Ishikawa (cell line): ENCODE results near the gene RNF224.

Experiments used
- CEBPB ChIP-seq: IDR thresholded peaks from 2 replicates; pipeline ENCODE4 v1.6.1; 2012
- CREB1 ChIP-seq: IDR thresholded peaks from 2 replicates; pipeline ENCODE4 v1.6.1; 2012; ENCODE audit warnings: low read depth
- EGR1 ChIP-seq: IDR thresholded peaks from 2 replicates; pipeline ENCODE4 v1.6.1; 2012
- EP300 ChIP-seq: IDR thresholded peaks from 2 replicates; pipeline ENCODE4 v1.6.1; 2012; ENCODE audit warnings: borderline replicate concordance
- FOXM1 ChIP-seq: IDR thresholded peaks from 2 replicates; pipeline ENCODE4 v1.6.1; 2012; ENCODE audit warnings: low read depth, borderline replicate concordance
- NFIC ChIP-seq: IDR thresholded peaks from 2 replicates; pipeline ENCODE4 v1.6.1; 2012
- RAD21 ChIP-seq: IDR thresholded peaks from 2 replicates; pipeline ENCODE4 v1.6.1; 2012; ENCODE audit warnings: low read depth
- REST ChIP-seq: IDR thresholded peaks from 2 replicates; pipeline ENCODE4 v1.6.1; 2012; ENCODE audit warnings: low read depth, mild to moderate bottlenecking
- TAF1 ChIP-seq: IDR thresholded peaks from 2 replicates; pipeline ENCODE4 v1.6.1; 2012; ENCODE audit warnings: low read depth, mild to moderate bottlenecking
- TCF12 ChIP-seq: IDR thresholded peaks from 2 replicates; pipeline ENCODE4 v1.6.1; 2012; ENCODE audit warnings: low read depth
- TEAD4 ChIP-seq: IDR thresholded peaks from 2 replicates; pipeline ENCODE4 v1.6.1; 2012
- YY1 ChIP-seq: IDR thresholded peaks from 2 replicates; pipeline ENCODE4 v1.6.1; 2012; ENCODE audit warnings: low read depth
- ZBTB7A ChIP-seq: IDR thresholded peaks from 2 replicates; pipeline ENCODE4 v1.6.1; 2012; ENCODE audit warnings: low read depth
- TF ChIP-seq, protein P1 (sequence below): IDR thresholded peaks from 2 replicates; pipeline ENCODE4 v1.6.1; 2012
- TF ChIP-seq, protein P2 (sequence below): IDR thresholded peaks from 2 replicates; pipeline ENCODE4 v1.6.1; 2012

RNF224 gene

DNA sequence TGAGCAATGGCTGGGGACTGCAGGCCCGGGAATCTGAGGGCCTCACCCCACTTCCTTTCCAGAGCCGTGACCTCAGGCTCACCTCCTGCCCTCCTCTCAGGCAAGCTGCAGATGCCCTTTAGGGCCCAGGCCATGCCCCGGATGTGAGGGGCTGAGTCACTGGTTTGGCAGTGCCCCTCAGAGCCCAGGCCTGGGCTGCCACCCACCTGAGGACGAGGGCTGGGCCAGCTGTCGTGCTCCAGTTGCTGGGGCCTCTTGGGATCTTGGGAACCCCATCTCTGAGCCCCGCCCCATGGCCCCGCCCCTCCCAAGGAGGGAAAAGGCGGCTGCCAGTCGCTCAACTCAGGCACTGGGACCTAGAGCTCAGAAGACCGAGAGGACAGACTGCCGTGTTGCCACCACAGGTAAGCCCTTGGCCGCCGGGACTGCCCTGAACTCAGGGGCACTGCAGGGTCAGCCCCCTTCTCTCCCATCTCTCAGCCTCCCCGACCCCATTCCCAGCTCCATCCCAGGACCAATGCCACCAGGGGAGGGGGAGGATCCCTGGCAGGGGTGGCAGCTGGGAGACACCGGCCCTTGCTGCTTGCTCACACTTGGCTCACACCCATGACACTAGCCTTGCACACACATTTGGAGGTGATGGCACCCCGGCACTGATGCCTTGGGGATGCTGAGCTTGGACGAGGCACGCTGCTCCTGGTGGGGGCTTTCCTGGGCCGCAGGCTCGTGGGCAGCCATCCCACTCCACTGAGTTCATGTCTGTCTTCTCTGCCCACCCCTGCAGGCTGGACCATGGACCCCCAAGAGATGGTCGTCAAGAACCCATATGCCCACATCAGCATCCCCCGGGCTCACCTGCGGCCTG lies 2.2 kb upstream of the RNF224 start, which contains the start of gene CYSRT1:
Gene CYSRT1 (plus strand): TSS at position 345 of the 865 bp plus-strand sequence. CDS start 448 bp downstream, at position 793.
- TF ChIP-seq CEBPB (no peak), TAF1 (no peak), REST (no peak), EGR1 (no peak), TCF12 (no peak), YY1 (no peak), ZBTB7A (no peak), FOXM1 (no peak), RAD21 (no peak), NFIC (no peak), EP300 (no peak)
- TF ChIP-seq, protein P1, sequence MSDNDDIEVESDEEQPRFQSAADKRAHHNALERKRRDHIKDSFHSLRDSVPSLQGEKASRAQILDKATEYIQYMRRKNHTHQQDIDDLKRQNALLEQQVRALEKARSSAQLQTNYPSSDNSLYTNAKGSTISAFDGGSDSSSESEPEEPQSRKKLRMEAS, result no peak

DNA sequence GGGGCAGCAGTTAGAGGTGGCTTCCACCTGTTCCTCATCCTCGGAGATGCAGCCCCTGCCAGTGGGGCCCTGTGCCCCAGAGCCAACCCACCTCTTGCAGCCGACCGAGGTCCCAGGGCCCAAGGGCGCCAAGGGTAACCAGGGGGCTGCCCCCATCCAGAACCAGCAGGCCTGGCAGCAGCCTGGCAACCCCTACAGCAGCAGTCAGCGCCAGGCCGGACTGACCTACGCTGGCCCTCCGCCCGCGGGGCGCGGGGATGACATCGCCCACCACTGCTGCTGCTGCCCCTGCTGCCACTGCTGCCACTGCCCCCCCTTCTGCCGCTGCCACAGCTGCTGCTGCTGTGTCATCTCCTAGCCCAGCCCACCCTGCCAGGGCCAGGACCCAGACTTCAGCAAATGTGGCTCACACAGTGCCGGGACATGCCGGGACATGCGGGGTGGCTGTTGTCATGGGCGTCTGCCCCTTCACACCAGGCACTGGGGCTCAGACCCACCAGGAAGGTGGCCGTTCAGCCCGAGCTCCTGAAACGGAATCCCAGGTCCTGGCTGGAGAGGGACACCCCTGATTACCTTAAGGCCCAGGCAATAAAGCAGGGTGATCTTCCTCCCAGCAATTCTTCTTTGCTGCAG lies 1.5 kb upstream of the RNF224 start:
- TF ChIP-seq NFIC (no peak), ZBTB7A (0 out of 2 replicates have a peak, but pooled peaks have one; percentile 13)

- no peak for TF ChIP-seq NFIC
- TF ChIP-seq TEAD4, result no peak
- TF ChIP-seq RAD21, result no peak
- no peak for TF ChIP-seq TAF1
- no peak for TF ChIP-seq EGR1
- TF ChIP-seq, protein P2, sequence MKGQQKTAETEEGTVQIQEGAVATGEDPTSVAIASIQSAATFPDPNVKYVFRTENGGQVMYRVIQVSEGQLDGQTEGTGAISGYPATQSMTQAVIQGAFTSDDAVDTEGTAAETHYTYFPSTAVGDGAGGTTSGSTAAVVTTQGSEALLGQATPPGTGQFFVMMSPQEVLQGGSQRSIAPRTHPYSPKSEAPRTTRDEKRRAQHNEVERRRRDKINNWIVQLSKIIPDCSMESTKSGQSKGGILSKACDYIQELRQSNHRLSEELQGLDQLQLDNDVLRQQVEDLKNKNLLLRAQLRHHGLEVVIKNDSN, result no peak
Observed at GRCh38 chr9:137226338-137227053, 806 bp upstream of the RNF224 start.

DNA sequence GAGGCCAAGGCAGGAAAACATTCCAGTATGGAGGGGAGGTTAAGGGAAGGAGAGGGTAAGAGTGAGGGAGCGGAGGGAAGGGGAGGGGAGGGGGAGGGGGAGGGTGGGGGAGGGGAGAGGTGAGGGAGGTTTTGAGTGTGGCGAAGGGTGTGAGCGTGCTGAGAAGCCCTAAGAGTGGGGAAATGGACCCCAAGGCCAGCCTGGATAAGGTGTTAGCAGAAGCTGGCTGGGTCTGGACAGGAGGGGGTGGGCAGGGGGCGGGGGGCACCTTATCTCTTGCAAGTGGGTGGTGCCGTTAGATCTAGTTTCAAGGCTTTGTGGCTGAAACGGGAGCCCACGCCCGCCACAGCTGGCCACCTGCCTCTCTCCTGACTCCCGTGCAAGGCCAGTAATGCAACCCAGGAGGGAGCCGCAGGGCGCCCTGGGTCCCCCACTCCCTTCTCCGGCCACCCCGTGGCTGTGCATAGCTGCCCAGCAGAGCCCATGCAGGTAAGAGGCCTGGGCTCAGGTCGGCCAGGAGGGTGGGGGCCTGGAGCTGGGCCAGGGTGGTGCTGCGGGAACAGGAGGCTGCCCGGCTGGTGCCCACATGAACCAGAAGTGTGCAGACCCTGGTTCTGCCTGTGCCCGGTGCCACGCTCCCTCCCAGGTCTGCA lies 677 bp downstream of the RNF224 start:
- TF ChIP-seq, protein P1, result no peak
- TF ChIP-seq REST, result no peak
- no peak for TF ChIP-seq YY1
- no peak for TF ChIP-seq CREB1
- no peak for TF ChIP-seq FOXM1
- no peak for TF ChIP-seq NFIC
- TF ChIP-seq TCF12, result no peak
- no peak for TF ChIP-seq CEBPB
- TF ChIP-seq EP300, result no peak
- TF ChIP-seq RAD21, result no peak
- no peak for TF ChIP-seq TAF1
- TF ChIP-seq, protein P2, result no peak
- no peak for TF ChIP-seq ZBTB7A
- no peak for TF ChIP-seq TEAD4
- no peak for TF ChIP-seq EGR1

GRCh38 chr9:137228506-137228967 lies 1.2 kb downstream of the RNF224 start:
- TF ChIP-seq, protein P1, result peak; percentile 56; the same call in 1 of the 2 replicates
- TF ChIP-seq NFIC, result no peak
- peak; percentile 93 for TF ChIP-seq EGR1
- TF ChIP-seq, protein P2, result no peak
- TF ChIP-seq YY1, result no peak
- no peak; the same call in 1 of the 2 replicates for TF ChIP-seq ZBTB7A
